Epithelial cell of esophagus (primary cell): Measurements from ENCODE around the gene ME2.

Experiments used
- DNase-seq: peaks from one replicate; pipeline ENCODE4 v3.0.0; 2010; ENCODE audit warnings: low read depth
- H3K4me3 ChIP-seq: 2 replicates; pipeline ENCODE4 v1.5.1; 2011; ENCODE audit warnings: mild to moderate bottlenecking, low read length, control low read depth
- CTCF ChIP-seq: IDR thresholded peaks from 2 replicates; pipeline ENCODE4 v1.5.1; 2011; ENCODE audit warnings: low read depth, mild to moderate bottlenecking, low read length, control low read depth, inconsistent platforms; ENCODE audit not compliant: insufficient read depth; ENCODE audit errors: missing control alignments

ME2 gene

GRCh38 chr18:50973367-50974126 is 94.6 kb downstream of the ME2 start:
- TF ChIP-seq CTCF = no peak
- H3K4me3 ChIP-seq = no peak overlapping the region
- peak; percentile 93 for DNase-seq

- H3K4me3 ChIP-seq = no peak overlapping the region
- TF ChIP-seq CTCF = no peak
- DNase-seq = no peak
These were observed 98.3 kb downstream of the ME2 start for GRCh38 chr18:50977037-50977760.

- H3K4me3 ChIP-seq = no peak overlapping the region
- peak; percentile 30 for DNase-seq
- no peak for TF ChIP-seq CTCF
These were observed 102.5 kb downstream of the ME2 start for GRCh38 chr18:50981381-50981780.

- DNase-seq = peak; percentile 32
- TF ChIP-seq CTCF = no peak
- no peak overlapping the region for H3K4me3 ChIP-seq
These were observed 103.3 kb downstream of the ME2 start for GRCh38 chr18:50982086-50982801.

- TF ChIP-seq CTCF = no peak
- DNase-seq = no peak
- no peak overlapping the region for H3K4me3 ChIP-seq
These were observed 103.9 kb downstream of the ME2 start for GRCh38 chr18:50982802-50983179.

- H3K4me3 ChIP-seq = no peak overlapping the region
- DNase-seq = peak; percentile 20
- no peak for TF ChIP-seq CTCF
These were observed 107.6 kb downstream of the ME2 start for GRCh38 chr18:50986360-50987087.
